Measurements from ENCODE around the gene KLHL29.

DNA sequence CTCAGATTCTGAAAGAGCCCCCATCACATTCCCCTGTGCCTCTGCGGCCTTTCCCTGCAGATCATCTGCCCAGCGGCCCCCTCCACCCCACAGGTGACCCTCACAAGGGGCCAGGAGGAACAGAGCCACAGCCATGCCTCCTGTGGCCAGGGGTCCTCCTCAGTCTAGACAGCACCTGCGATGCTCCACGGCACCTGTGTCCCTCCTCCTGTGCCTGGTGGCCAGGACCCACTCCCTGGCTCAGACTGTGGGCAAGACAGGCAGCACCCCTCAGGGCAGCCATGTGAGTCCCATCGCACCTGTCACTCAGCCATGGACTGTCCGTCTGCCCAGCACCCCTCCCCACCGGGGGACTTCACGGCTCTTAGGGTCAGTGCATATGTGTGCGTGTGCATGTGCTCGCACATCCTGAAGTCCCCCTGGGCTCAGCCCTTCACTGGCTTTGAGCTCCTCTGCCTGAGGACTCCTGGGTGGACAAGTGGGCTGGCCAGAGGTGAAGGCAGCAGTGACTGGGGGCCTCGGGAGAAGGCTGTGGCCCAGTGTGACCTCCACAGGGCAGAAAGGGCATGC is 304.2 kb downstream of the KLHL29 start:
- TF ChIP-seq, protein P1, sequence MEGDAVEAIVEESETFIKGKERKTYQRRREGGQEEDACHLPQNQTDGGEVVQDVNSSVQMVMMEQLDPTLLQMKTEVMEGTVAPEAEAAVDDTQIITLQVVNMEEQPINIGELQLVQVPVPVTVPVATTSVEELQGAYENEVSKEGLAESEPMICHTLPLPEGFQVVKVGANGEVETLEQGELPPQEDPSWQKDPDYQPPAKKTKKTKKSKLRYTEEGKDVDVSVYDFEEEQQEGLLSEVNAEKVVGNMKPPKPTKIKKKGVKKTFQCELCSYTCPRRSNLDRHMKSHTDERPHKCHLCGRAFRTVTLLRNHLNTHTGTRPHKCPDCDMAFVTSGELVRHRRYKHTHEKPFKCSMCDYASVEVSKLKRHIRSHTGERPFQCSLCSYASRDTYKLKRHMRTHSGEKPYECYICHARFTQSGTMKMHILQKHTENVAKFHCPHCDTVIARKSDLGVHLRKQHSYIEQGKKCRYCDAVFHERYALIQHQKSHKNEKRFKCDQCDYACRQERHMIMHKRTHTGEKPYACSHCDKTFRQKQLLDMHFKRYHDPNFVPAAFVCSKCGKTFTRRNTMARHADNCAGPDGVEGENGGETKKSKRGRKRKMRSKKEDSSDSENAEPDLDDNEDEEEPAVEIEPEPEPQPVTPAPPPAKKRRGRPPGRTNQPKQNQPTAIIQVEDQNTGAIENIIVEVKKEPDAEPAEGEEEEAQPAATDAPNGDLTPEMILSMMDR (IDR thresholded peaks at IDR 0.05), result no peak
- TF ChIP-seq SIN3A (IDR thresholded peaks at IDR 0.05; ENCODE audit: borderline replicate concordance, insufficient read depth, low read depth, low read length) (no peak), POLR2AphosphoS5 (IDR thresholded peaks at IDR 0.05; ENCODE audit: low read depth, low read length) (no peak)
- TF ChIP-seq, protein P2, sequence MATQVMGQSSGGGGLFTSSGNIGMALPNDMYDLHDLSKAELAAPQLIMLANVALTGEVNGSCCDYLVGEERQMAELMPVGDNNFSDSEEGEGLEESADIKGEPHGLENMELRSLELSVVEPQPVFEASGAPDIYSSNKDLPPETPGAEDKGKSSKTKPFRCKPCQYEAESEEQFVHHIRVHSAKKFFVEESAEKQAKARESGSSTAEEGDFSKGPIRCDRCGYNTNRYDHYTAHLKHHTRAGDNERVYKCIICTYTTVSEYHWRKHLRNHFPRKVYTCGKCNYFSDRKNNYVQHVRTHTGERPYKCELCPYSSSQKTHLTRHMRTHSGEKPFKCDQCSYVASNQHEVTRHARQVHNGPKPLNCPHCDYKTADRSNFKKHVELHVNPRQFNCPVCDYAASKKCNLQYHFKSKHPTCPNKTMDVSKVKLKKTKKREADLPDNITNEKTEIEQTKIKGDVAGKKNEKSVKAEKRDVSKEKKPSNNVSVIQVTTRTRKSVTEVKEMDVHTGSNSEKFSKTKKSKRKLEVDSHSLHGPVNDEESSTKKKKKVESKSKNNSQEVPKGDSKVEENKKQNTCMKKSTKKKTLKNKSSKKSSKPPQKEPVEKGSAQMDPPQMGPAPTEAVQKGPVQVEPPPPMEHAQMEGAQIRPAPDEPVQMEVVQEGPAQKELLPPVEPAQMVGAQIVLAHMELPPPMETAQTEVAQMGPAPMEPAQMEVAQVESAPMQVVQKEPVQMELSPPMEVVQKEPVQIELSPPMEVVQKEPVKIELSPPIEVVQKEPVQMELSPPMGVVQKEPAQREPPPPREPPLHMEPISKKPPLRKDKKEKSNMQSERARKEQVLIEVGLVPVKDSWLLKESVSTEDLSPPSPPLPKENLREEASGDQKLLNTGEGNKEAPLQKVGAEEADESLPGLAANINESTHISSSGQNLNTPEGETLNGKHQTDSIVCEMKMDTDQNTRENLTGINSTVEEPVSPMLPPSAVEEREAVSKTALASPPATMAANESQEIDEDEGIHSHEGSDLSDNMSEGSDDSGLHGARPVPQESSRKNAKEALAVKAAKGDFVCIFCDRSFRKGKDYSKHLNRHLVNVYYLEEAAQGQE (IDR thresholded peaks at IDR 0.05; ENCODE audit: insufficient read depth in 1 of 2, low read depth in 2 of 2, low read length in 1 of 2), result no peak

All from Panc1 (cell line).